C4-2B (cell line): ENCODE results near the gene VAV3.

Source experiments
- ZFX ChIP-seq: fragments of 450-650 bp; IDR thresholded peaks from 2 replicates; pipeline ENCODE4 v1.6.1; 2017
- TF ChIP-seq, protein P1 (sequence below): fragments of 450-650 bp; conservative IDR thresholded peaks from 2 replicates; pipeline ENCODE4 v1.5.1; 2017; ENCODE audit warnings: mild to moderate bottlenecking

DNA sequence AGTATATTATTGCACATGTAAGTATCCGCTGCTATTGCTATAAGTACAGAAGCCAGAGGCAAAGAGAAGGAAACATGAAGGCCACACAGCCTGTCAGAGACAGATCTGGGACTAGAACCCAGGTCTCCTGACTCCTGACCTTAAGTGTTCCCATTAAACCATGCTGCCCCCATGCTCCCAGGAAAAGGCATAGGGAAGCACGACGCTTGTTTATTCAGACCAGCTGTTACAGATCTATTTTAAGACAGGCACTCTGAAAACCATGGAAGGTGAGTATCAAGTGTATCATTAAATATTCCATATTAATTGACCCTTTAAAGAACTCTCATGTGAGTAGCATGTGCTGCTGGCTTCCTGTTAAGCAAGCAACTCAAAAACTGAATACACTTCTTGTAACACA, 11.4 kb downstream of the VAV3 start:
- TF ChIP-seq, protein P1, sequence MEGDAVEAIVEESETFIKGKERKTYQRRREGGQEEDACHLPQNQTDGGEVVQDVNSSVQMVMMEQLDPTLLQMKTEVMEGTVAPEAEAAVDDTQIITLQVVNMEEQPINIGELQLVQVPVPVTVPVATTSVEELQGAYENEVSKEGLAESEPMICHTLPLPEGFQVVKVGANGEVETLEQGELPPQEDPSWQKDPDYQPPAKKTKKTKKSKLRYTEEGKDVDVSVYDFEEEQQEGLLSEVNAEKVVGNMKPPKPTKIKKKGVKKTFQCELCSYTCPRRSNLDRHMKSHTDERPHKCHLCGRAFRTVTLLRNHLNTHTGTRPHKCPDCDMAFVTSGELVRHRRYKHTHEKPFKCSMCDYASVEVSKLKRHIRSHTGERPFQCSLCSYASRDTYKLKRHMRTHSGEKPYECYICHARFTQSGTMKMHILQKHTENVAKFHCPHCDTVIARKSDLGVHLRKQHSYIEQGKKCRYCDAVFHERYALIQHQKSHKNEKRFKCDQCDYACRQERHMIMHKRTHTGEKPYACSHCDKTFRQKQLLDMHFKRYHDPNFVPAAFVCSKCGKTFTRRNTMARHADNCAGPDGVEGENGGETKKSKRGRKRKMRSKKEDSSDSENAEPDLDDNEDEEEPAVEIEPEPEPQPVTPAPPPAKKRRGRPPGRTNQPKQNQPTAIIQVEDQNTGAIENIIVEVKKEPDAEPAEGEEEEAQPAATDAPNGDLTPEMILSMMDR: no peak
- no peak for TF ChIP-seq ZFX
